ENCODE results near the gene WDR74.
"Not testable (repeated sequence)": the region's sequence is repeated elsewhere in the genome, so short reads cannot be mapped to it uniquely, and the experiment has no call there.

Gene WDR74

GRCh38 chr11:62859281-62859703 lies 19.9 kb upstream of the WDR74 start:
- not testable (repeated sequence) for DNase-seq

DNA sequence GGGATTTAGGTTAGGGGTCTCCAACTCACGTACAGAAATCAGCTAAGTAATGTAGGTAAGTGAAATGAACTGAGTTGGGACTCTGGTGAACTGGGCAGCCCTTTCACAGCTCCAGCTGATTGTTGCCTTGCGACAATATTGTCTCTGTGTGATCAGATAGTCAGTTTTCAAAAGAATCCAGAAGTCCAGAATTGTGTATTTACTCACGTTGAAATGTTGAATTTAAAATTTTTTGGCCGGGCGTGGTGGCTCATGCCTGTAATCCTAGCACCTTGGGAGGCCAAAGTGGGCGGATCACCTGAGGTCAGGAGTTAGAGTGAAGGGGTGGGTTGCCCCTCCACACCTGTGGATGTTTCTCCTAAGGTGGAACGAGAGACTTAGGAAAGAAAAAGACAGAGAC lies 18.8 kb upstream of the WDR74 start:
- no peak for DNase-seq

DNA sequence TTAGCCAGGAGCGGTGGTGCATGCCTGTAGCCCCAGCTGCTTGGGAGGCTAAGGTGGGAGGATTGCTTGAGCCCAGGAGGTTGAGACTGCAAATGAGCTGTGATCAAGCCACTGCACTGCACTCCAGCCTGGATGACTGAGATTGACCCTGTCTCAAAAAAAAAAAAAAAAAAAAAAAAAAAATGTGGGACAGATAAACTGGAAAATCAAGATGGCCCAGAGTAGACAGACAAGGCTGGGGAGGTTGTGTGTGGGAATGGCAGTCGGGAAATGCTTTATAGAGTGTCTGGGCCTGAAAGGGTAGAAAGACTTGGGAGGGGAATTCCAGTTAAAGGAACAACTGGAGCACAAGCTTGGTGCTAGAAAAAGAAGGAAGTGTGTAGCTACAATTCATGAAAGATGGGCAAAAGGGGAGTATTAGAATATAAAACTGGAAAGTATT lies 18.2 kb upstream of the WDR74 start:
- no peak for DNase-seq

DNA sequence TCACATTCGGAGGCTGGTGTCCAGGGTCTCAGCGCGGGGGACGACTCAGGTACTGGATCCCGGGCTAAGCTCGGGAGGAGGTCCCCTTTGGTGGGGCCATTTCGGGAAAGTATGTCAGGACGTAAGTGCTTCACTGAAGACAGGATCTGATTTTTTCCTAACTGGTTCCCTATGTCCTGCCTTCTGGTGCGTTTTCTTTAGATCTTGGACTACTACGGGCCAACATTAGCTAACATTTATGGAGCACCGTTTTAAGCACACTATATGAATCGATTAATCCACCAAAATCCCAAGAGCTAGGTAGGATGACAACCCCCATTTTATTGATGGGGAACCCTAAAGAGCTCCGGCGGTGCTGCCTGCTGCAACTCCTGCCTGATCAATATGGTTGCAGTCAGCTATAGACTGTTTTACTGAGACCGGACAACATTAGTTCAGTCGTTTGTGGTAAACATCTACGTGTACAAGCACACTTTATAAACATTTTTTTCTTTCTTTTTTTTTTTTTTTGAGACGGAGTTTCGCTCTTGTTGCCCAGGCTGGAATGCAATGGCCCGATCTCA lies 17.0 kb upstream of the WDR74 start:
- DNase-seq = no peak

DNA sequence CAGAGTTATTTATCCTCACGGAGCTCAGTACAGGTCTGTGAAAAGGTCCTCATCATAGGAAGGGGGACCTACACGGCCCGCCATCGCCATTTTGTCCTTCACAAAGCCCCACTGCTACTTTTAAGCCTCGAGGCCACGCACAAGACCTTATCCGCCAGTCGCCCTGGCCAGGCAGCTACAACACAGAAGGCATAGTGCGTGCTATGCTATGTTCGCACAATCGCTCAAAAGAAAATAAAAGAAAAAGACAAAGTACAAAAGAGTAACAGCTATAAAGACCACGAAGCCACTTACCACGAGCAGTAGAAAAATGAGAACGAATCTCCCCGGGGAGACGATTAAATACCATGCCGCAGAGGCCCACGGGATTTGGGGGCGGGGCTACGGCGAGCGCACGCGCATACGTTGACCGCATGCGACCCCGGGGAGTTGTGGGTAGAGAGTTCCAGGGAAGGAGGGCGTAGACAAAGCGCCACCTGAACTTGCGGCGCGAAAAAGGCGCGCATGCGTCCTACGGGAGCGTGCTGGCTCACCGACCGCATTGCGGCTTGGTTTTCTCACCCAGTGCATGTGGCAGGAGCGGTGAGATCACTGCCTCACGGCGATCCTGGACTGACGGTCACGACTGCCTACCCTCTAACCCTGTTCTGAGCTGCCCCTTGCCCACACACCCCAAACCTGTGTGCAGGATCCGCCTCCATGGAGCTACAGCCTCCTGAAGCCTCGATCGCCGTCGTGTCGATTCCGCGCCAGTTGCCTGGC lies 16.4 kb upstream of the WDR74 start:
- DNase-seq = peak; percentile 96

DNA sequence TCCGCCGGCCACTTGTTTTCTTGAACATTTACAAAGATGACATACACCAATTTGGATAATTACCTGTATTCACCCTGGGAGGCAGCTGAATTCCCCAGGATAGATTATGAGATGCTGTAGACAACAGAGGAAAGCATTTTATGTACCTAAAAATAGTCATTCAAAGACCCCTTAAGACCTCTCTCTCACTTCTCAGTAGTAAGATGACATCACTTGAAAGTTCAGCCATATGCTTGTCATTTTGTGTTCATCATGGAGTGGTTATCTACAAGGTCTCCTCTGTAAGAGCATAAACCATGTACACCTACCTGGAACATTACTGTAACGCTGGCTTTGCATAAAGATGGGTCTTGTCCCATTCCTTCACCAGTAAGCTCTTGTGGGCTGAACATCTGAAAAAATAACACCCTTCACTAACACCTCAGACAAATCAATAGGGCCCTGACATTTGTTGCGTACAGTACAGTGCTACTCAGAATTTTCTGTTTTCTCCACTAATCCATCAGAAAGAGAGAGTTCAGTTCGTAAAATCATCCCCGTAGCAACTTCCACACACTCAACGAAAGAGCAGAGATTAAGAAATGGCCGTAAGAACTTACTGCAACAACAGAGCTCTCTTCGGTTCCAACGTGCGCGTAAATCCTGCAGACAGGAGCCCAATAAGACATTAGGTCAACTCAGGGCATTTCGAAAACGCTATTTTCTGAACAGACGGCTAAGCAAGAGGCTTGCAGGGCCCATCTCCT lies 15.6 kb upstream of the WDR74 start:
- DNase-seq = no peak

DNA sequence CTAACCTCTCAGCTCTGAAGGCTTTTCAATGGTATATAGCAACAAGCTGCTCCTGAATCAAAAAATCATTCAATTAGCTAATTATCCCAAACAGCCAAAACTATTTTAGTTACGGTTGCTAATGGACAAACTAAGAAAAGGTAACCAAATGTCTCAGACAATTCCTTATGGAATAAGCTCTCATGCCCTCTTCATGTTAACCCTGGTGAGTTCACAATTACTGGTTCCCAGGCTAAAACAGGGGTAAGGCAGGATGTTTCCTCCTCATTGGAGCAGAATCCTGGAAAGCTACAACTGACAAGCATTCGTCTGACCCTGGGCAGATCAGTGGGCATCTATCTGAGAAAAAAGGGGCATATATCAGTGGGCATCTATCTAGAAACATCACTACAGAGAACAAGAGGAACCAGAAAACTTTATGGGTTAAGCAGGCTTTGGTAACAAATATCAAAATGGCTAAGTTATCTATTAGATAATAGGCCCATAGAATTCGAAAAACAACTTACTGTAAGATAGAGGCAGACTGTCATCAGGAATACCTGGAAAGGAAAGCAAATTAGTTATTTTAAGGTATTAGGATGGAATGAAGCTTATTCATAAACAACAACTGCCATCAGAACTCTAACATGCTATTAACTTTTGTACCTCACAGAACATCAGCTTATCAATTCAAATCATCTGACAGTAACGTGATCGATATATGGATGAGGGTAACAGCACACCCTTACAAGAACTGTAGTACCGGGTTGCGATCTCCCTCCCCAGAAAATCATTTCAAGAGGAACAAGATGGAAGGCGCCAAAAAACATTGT lies 14.8 kb upstream of the WDR74 start:
- no peak for DNase-seq

GRCh38 chr11:62853279-62853965 lies 14.0 kb upstream of the WDR74 start:
- DNase-seq = no peak

- no peak for DNase-seq
Measured at GRCh38 chr11:62852523-62853188, 13.3 kb upstream of the WDR74 start.

- DNase-seq = no peak
Measured at GRCh38 chr11:62851807-62852522, 12.6 kb upstream of the WDR74 start.

GRCh38 chr11:62850911-62851806 lies 11.8 kb upstream of the WDR74 start:
- DNase-seq = no peak

DNA sequence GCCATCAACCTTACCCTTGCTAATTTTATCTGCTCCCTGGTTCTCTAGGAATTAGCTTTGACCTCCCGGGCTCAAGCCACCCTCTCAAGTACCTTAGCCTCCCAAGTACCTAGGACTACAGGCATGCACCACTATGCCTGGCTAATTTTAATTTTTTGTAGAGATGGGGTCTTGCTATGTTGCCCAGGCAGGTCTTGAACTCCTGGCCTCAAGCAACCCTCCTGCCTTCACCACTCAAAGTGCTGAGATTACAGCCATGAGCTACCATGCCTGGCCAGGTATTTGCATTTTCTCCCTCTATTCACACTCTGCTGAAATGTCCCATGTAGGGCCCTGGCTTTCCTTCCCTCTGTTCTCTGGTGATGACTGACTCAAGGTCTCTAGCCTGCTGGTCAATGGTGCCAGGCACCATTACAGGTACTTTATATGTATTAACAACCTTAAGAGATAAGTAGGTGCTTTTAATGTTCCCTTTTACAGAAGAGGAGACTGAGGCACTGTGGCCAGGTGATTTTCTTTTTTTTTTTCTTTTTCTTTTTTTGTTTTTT lies 8.5 kb upstream of the WDR74 start:
- DNase-seq = no peak

DNA sequence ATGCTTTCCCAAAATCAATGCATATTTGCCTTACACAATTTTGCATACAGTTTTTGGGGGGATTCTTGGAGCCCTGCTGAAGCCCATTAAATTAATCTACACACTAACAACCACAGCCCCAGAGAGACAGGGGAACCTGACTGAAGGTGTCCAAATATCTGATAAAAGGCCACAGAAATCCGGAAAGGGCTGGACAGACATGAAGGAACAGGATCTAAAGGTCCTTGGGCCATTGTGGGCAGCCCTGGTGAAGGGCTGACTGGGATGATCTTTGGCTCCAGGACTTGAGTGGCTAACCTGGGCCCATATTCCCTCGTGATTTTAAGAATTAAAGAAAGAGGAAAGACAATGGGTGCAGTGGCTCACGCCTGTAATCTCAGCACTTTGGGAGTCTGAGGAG lies 6.8 kb upstream of the WDR74 start:
- DNase-seq = no peak

DNA sequence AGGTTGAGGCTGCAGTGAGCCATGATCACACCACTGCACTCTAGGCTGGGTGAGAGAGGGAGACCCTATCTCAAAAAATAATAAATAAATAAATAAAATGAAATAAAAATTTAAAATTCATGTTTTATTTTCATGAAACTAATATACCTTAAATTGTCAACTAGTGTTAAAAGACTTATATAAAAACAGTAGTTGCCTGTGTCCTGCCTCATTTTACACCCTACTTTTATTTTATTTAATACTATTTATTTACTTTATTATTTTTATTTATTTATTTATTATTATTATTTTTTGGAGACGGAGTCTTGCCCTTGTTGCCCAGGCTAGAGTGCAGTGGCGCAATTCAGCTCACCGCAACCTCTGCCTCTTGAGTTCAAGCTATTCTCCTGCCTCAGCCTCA lies 4.8 kb upstream of the WDR74 start:
- no peak for DNase-seq

DNA sequence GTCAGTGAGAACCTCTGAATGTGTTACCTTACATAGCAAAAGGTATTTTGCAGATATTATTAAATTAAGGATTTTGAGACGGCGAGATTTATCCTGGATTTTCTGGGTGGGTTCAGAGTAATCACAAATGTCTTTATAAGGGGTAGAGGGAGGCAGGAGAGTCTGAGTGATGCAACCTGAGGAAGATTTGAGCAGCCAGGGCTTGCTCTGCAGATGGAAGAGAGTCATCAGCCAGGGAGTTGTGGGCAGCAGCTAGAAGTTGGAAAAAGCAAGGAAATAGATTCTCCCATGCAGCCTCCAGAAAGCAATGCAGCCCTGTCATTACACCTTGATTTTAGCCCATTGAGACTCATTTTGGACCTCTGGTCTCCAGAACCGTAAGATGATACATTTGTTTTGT lies 4.1 kb upstream of the WDR74 start:
- DNase-seq = no peak

DNA sequence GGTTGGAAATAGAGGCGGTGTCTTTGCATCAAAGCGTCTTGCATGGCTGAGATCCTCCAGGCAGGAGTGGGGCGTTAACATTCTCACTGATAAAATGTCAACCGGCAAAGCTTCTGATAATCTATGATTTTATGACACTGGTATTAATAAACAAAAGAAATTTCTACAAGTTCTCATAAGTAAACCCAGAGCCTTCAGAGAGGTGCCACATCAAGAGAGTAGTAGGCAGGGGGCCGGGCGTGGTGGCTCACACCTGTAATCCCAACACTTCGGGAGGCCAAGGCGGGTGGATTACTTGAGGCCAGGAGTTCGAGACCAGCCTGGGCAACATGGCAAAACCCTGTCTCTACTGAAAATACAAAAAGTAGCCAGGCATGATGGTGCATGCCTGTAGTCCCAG lies 3.5 kb upstream of the WDR74 start:
- not testable (repeated sequence) for DNase-seq

GRCh38 chr11:62842171-62842741 lies 2.9 kb upstream of the WDR74 start:
- no peak for DNase-seq

DNA sequence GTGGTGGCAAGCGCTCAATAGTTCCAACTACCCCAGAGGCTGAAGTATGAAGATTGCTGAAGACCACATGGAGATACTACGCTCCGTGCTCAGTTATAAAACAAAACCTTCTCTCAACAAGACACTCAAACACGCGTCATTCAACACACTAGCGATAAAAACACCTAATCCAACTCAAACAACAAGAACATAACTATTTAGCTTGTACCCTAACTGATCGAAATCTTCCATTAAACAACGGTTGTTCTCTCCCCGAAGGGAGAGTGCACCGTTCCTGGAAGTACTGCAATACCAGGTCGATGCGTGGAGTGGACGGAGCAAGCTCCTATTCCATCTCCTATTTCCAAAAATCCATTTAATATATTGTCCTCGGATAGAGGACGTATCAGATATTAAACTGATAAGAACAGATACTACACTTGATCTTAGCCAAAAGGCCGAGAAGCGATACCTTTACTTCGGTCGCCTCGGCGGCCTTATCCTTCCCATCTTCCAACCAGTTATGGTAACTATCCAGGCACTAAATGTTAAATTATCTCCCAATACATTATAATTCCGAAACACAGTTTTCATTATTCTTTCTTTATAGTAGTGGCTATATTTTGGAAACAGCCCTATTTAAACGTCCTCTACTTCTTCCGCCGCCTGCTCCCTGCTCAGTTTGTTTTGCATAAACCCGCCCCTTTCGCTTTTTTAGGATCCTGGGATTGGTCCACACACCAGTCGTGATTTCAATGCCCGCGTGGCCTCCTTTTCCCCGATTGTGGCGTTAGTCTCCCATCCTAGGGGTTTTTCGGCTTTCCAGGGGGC lies 2.2 kb upstream of the WDR74 start:
- DNase-seq = peak; percentile 93

All from NCI-H2029 (cell line).